Erythroblast (primary cell): ENCODE measurements around the gene CDC42EP4.
"Not testable (repeated sequence)": the region's sequence is repeated elsewhere in the genome, so short reads cannot be mapped to it uniquely, and the experiment has no call there.

Source experiments
- DNase-seq, 2 experiments: peaks; one replicate each; lab custom pipeline; 2025; lab: John Stamatoyannopoulos, UW
- GATA1 ChIP-seq: IDR thresholded peaks from 2 replicates; pipeline ENCODE4 v1.6.1; 2011; ENCODE audit warnings: low read depth, mild to moderate bottlenecking, control low read depth, low read length, moderate library complexity
- POLR2A ChIP-seq: IDR thresholded peaks from 2 replicates; pipeline ENCODE4 v1.6.1; 2011; ENCODE audit warnings: mild to moderate bottlenecking, low read length

Gene CDC42EP4

GRCh38 chr17:73338050-73338521 lies 26.3 kb upstream of the CDC42EP4 start:
- no peak for DNase-seq
- TF ChIP-seq GATA1 (no peak), POLR2A (no peak)

- no peak for TF ChIP-seq GATA1
- no peak for TF ChIP-seq POLR2A
- no peak for DNase-seq
These were observed 25.5 kb upstream of the CDC42EP4 start for GRCh38 chr17:73337330-73337710.

GRCh38 chr17:73336408-73337329 lies 24.9 kb upstream of the CDC42EP4 start:
- DNase-seq, result no peak
- TF ChIP-seq POLR2A (no peak), GATA1 (no peak)

GRCh38 chr17:73335591-73336407 lies 24.0 kb upstream of the CDC42EP4 start:
- no peak for DNase-seq
- TF ChIP-seq GATA1 (no peak), POLR2A (no peak)

- TF ChIP-seq GATA1 (no peak), POLR2A (no peak)
- DNase-seq, result no peak
These were observed 23.1 kb upstream of the CDC42EP4 start for GRCh38 chr17:73334771-73335513.

GRCh38 chr17:73333445-73333844 lies 21.6 kb upstream of the CDC42EP4 start:
- not testable (repeated sequence) for DNase-seq

- no peak for TF ChIP-seq POLR2A
- TF ChIP-seq GATA1, result no peak
- DNase-seq, result no peak
These were observed 19.3 kb upstream of the CDC42EP4 start for GRCh38 chr17:73331060-73331459.

- no peak for DNase-seq
These were observed 15.9 kb upstream of the CDC42EP4 start for GRCh38 chr17:73327676-73328075.

GRCh38 chr17:73325527-73325842 lies 13.7 kb upstream of the CDC42EP4 start:
- no peak for DNase-seq
- no peak for TF ChIP-seq GATA1
- no peak for TF ChIP-seq POLR2A

More at GRCh38 chr17:73327676-73328075, 15.9 kb upstream of the CDC42EP4 start:
- TF ChIP-seq GATA1, result no peak
- no peak for TF ChIP-seq POLR2A

GRCh38 chr17:73324711-73325526 lies 13.1 kb upstream of the CDC42EP4 start:
- no peak for TF ChIP-seq GATA1
- no peak for TF ChIP-seq POLR2A

GRCh38 chr17:73324160-73324475 lies 12.3 kb upstream of the CDC42EP4 start:
- TF ChIP-seq GATA1 (no peak), POLR2A (no peak)
- DNase-seq, result no peak

More at GRCh38 chr17:73324711-73325526, 13.1 kb upstream of the CDC42EP4 start:
- DNase-seq, result no peak

- TF ChIP-seq GATA1, result no peak
- no peak for TF ChIP-seq POLR2A
- peak; percentile 15 to 26 for DNase-seq
These were observed 11.8 kb upstream of the CDC42EP4 start for GRCh38 chr17:73323409-73324159.
